SH-SY5Y (cell line): ENCODE measurements around the gene DMD.

Experiments
- GATA2 ChIP-seq: IDR thresholded peaks from 2 replicates; pipeline ENCODE4 v1.6.1; 2011; ENCODE audit warnings: mild to moderate bottlenecking, low read depth, low read length
- GATA3 ChIP-seq: IDR thresholded peaks from 2 replicates; pipeline ENCODE4 v1.6.1; 2011; ENCODE audit warnings: low read depth, mild to moderate bottlenecking, low read length, moderate library complexity

DNA sequence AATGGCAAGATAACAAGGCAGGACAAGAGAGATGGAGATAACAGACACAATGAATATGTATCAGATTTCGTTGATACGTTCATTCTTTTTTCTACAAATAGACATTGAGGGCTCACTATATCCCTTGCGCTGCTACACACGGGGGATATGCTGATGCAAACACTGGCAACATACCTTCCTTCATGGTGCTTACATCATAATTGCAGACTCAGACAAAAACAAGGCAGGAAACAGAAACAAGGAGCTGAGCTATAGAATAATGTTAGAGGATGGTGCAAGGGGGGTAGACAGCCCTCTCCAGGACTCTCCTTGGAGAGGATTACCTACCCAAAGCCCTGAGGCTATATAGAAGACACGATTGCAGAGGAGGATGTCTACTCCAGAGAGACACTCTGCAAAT lies 1069.5 kb downstream of the DMD start:
- TF ChIP-seq GATA2 (no peak), GATA3 (no peak)
